Activated CD8-positive, alpha-beta memory T cell treated with anti-CD3 and anti-CD28 coated beads, Interleukin-2, amount 50 U/mL, for 4 hours (primary cell): ENCODE measurements around the gene CACNA2D2.

Experiments used
- DNase-seq: peaks from one replicate; pipeline ENCODE4 v3.0.0-alpha.2; 2020

CACNA2D2 gene

DNA sequence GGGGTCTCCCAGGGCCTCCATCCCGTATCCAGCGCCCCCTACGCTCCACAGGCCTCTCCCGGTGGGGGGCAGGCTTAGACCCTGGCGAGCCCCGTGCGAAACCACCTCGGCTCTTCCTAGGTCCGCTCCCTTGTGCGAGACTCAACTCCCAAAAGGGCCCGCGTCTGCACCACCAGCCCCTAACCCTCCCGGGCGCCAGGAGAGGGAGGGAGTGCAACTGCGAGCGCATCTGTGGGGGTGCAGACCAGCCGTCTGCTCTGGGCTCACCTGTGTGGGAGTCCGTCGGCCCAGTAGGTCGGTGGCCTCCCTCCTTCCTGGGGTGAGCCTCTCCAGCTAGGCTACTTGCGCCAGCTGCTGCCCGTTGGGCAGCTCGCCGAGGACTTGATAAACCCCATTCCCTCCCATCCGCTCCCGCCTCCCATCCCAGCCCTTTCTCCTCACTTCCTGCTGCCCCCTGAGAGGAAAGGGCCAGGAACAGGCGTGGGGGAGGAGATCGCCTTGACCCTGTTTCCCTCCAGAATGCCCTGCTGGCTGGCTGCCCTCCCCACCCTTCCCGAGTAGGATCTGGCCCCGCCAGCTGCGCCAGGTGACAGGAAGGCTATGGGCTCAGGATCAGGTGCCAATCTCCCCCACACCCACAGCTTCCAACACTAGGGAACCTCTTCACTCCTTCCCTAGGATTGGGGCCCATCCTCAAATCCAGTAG lies 180.9 kb downstream of the CACNA2D2 start, which contains the start of gene HYAL2:
TSS of gene HYAL2 (minus strand) at position 360 of the 706 bp plus-strand sequence. CDS start 2,256 bp downstream, outside the sequence.
- no peak for DNase-seq

DNA sequence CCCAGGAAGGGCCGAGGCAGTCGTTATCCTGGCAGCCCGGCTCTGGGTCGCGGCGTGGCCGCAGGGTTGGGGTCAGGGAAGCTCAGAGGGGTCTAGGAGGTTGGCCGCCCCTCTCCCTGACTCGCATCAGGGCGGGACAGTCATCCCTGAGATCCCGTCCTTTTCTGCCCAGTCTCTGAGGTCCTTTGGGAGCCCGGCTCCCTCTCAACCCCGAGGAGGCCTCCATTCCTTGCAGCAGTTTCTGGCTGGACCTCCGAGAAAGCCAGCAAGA lies 181.4 kb downstream of the CACNA2D2 start:
- DNase-seq = no peak

DNA sequence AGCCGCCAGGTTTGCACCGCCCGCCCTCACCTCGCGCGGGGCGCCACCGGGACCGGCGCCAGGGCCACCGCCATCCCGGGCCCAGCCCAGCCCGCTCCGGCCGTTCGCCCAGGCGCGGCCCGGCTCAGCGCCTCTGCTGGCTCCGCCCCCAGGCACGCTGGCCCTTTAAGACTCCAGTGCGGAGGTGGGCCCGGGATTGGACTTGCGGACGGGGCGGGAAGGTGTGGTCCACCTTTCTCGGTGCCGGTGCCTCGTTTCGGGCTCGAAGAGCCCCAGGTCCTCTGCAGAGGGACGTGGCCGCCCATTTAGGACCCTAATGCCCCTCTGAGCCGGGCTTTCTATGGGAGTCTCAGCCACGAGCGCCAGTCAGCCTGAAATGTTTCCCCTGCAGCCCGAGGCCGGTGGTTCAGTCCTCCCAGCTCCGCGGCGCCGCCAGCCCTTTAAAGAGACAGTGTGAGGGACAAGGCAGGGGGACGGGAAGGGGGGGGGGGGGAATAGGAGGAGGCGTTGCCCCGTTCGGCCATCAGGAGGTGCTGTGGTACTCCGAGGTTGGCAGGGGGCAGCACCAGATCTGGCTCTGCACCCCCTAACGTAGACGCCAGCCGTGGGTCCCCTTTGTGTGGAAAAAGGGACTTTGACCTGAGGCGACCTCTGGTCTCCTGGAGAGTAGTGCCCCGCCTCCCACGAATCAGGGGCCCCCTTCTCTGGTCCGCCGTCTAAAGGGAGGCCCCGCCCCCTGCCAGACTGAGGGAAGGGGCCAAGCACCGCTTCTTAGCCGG lies 181.9 kb downstream of the CACNA2D2 start:
- DNase-seq = peak; percentile 78

DNA sequence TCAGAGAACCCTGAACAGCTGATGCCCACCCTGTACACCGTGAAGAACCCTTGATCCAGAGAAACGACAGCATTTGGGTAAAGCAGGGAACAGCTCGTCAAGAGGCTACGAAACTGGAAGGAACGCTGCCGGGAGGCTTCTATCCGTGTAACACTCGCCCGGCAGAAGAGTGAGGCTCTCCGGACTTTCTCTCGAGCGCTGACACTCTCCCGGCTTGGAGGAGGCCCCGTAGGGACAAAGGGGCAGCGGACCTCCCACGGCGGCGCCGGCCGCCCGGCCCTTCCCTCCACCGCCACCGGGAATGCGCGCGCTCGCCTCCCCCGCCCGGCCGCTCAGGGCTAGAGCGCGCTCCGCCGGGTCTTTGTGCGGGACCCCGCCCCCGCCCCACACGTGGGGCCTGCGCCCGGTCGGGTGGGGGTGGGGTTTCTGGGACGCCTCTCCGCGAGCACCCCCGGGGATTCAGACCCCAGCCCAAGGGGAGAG lies 182.5 kb downstream of the CACNA2D2 start:
- DNase-seq = peak; percentile 67

DNA sequence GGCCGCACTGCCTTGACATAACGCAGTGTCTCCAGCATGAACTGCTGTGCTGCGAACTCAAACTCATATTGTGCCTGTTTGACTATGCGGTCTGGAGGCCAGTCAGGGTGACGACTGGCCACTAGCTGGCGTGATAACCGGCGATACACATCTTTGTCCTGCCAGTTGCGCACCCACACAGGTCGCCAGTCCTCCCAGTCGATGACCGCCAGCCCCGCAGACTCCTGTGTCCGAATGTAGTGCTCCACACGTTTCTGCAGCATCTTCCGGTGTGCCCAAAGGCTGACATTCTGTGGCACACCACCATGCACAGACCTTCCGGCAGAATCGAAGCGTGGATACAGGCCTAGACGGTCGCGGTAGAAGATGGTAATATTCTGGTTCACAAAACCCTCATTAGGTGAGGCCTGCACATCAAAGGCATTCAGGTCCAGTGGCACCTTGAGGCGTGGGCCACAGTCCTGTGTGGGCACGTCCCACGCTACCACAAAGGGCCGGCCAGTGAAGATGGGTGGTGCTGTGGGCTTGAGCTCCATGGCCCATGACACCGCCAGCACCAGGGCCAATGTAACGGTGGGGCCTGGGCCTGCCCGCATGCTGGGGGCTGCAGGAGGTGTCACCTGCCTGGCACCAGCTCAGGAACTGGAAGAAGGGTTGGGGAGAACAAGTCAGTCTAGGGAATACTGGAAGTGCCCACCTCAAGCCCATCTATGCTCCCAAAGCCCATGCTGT lies 183.4 kb downstream of the CACNA2D2 start:
- no peak for DNase-seq

DNA sequence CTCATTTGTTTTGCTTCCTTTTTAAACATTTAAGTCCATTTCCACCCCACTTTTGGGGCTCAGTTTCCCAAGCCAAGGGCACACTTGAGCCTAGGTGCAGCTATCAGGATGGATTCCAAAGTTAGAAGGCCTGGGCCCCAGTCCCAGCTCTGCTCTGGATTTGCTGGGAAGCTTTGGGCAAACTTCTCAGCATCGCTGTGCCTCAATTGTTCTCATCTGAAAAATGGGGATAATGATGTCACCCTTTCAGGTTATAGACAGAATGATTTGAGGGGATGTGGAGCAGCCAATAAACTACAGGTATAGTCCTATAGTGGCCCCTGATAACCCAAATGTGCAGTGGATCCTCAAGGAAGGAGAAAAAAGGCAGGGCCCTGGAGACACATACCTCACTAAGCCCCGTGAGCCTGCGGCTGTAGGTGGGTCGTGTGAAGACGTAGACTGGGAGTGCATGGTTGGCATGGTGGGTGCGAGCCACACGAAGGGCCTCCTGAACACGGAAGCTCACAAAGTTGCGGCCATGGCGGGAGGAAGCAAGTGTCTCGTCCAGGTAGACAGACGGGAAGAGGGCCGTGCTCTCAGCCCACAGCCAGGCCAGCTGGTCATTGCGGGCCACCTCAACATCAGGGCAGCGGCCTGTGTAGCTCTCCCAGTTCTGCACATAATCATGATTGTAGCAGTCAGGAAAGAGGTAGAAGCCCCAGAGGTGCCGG lies 184.1 kb downstream of the CACNA2D2 start:
- DNase-seq = no peak

DNA sequence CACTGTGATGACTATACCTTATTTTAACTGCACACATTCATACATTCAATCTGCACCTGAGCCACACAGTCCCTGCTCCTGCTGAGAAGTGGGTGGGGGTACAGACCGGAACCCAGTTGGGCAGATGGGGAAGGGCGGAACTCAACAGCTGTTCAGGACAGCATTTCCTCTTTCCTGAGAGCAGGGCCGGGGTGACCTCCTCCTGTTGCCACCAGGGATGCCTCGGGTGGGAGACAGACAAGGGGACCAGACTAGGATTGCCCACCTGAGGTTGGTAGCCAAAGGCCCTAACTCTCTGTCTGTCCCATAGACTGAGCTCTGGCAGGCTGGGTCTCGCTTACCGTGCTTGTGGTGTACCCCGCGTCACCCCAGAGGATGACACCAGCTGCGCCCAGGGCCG lies 184.8 kb downstream of the CACNA2D2 start:
- no peak for DNase-seq

DNA sequence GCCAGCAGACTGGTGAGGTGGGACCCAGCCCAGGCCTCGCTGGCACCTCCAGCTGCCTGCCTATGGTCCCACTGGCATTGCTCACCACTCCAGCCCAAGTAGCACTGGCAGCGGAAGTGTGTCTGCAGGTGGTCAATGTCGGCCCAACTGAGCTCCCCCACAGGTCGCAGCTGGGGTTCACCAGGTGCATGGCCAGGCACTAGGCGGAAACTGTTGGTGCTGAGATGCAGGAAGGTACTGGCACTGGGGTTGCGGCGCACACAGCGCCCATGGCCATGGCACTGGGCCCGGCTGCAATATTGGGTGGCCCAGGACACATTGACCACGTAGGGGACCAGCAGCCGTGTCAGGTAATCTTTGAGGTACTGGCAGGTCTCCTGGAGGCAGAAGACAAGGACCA lies 185.3 kb downstream of the CACNA2D2 start:
- DNase-seq = no peak

DNA sequence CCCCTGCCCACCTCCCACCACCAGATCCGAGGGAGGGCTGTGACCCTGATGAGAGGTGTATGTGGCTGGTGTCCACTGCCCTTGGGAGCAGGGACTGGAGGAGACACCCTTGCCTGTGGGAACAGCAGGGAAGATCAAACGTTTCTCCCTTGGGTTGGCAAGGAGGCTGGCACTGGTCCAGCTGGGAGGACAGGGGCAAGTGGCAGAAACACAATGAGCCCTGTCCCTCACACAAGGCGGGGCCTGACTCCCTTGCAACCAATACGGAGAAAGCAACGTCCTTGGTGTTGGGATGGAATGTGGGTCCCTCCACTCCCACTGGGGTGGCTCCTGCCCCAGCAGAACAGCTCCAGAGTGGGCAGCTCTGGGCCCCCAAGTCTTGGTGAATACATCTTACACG lies 186.1 kb downstream of the CACNA2D2 start:
- no peak for DNase-seq

DNA sequence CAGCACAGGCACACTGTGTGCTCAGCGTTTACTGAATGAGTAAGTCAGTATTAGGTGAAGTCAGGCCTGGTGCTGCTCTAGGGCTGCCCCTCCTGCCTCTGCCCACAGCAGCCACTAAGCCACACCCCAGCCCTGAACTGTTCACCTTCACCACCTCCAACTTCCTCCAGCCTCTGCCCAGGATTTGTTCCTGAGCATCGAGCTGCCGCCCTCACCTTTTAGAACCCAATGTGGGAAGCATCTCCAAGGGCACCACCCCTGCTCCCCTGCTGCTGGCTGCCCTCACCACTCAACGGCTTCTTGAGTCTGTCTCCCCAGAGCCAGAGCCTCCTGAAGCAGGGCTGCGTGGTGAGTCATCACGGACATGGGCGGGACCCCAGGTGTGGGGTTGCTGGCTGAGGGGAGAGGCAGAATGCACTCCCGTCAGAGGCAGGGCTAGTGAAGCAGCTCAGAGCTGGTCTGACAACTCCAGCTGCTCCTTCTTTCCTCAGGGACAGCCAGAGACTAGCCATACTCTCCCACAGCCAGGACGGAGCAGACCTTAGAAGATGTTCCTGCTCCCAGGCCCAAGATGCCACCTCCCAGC lies 186.7 kb downstream of the CACNA2D2 start:
- DNase-seq = peak; percentile 80

DNA sequence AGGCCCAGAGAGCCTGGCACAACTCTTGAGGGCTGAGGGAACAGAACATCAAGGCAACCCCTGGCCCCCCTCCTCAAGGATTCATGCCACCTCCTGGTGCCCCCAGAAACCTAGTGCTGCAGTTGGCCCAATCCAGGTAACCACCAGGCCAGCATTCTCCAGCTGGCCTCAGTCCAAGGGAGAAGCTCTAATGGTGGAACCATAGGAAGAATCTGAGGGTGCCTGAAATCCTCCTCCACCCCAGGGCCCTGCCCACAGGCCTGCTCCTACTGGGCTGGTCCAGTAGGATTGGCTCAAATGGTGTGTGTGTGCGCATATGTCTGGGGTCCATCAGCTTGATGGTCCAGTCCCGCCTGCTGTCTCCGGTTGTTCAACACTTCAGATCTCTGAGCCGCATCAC lies 188.6 kb downstream of the CACNA2D2 start:
- DNase-seq = no peak

DNA sequence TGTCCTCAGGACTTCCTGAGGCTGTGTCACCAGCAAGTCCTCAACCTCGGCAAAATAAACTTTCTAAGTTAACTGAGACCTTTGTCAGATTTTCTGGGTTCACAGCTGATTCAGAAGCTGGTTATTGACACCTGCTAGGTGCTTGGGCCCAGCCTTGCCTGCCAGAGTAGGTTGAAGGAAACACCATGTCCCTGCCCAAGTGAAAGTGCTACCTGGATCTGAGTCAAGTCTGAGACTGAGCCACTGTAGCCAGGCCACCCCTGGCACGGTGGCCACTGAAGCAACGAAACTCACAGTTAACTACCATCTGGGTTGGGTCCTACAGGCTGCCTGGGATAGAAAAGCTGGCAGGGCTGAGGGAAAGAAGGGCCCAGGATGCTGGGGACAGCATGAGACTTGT lies 189.1 kb downstream of the CACNA2D2 start:
- DNase-seq = no peak
